SK-N-SH (cell line): ENCODE results near the gene TARDBP.

ENCODE experiments used
- EP300 ChIP-seq, 2 experiments: IDR thresholded peaks; 2 replicates each; pipeline versions ENCODE4 v1.4.0 to v1.6.1; 2012; ENCODE audit warnings: borderline replicate concordance in 1 of 2, low read depth in 1 of 2, low read length in 1 of 2
- EZH2phosphoT487 ChIP-seq: fragments of 200-600 bp; sonication (generic); IDR thresholded peaks from 2 replicates; pipeline ENCODE4 v1.6.1; 2017; ENCODE audit warnings: low read depth, mixed run types, mild to moderate bottlenecking, antibody characterized with exemption, moderate library complexity, borderline replicate concordance
- USF2 ChIP-seq: fragments of 150-350 bp; IDR thresholded peaks from 2 replicates; pipeline ENCODE4 v1.6.1; 2017; ENCODE audit warnings: antibody characterized with exemption, low read length, low read depth, borderline replicate concordance
- TF ChIP-seq, protein P1 (sequence below): IDR thresholded peaks from 2 replicates; pipeline ENCODE4 v1.6.1; 2012; ENCODE audit warnings: mild to moderate bottlenecking, low read depth, low read length, moderate library complexity
- TF ChIP-seq, protein P2 (sequence below): fragments of 200-600 bp; sonication (generic); IDR thresholded peaks from 2 replicates; pipeline ENCODE4 v1.6.1; 2017; ENCODE audit warnings: antibody characterized with exemption, mild to moderate bottlenecking, moderate library complexity

DNA sequence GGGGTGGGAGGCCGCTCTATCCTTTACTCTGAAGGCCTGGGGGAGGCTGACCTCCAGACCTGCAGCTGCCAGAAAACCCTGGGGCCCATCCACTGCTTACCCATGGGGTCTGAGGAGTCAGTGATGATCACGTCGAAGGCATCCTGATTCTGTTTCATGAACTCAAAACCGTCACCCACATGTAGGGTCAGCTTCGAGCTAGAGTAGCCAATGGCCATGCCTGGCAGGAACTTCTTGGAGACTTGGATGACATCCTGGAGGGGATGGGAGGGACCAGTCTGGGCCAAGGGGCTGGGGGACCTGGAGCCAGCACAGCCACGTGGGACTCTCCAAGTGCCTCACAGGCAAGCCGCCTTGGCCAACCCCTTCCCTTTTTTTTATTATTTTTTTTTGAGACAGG, 44.0 kb downstream of the TARDBP start:
- TF ChIP-seq USF2 (no peak), EZH2phosphoT487 (no peak), EP300 (IDR thresholded peaks at IDR 0.05; ENCODE audit: borderline replicate concordance in 1 of 2, low read depth in 1 of 2, low read length in 1 of 2) (no peak)
- TF ChIP-seq, protein P1, sequence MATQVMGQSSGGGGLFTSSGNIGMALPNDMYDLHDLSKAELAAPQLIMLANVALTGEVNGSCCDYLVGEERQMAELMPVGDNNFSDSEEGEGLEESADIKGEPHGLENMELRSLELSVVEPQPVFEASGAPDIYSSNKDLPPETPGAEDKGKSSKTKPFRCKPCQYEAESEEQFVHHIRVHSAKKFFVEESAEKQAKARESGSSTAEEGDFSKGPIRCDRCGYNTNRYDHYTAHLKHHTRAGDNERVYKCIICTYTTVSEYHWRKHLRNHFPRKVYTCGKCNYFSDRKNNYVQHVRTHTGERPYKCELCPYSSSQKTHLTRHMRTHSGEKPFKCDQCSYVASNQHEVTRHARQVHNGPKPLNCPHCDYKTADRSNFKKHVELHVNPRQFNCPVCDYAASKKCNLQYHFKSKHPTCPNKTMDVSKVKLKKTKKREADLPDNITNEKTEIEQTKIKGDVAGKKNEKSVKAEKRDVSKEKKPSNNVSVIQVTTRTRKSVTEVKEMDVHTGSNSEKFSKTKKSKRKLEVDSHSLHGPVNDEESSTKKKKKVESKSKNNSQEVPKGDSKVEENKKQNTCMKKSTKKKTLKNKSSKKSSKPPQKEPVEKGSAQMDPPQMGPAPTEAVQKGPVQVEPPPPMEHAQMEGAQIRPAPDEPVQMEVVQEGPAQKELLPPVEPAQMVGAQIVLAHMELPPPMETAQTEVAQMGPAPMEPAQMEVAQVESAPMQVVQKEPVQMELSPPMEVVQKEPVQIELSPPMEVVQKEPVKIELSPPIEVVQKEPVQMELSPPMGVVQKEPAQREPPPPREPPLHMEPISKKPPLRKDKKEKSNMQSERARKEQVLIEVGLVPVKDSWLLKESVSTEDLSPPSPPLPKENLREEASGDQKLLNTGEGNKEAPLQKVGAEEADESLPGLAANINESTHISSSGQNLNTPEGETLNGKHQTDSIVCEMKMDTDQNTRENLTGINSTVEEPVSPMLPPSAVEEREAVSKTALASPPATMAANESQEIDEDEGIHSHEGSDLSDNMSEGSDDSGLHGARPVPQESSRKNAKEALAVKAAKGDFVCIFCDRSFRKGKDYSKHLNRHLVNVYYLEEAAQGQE, result no peak
- TF ChIP-seq, protein P2, sequence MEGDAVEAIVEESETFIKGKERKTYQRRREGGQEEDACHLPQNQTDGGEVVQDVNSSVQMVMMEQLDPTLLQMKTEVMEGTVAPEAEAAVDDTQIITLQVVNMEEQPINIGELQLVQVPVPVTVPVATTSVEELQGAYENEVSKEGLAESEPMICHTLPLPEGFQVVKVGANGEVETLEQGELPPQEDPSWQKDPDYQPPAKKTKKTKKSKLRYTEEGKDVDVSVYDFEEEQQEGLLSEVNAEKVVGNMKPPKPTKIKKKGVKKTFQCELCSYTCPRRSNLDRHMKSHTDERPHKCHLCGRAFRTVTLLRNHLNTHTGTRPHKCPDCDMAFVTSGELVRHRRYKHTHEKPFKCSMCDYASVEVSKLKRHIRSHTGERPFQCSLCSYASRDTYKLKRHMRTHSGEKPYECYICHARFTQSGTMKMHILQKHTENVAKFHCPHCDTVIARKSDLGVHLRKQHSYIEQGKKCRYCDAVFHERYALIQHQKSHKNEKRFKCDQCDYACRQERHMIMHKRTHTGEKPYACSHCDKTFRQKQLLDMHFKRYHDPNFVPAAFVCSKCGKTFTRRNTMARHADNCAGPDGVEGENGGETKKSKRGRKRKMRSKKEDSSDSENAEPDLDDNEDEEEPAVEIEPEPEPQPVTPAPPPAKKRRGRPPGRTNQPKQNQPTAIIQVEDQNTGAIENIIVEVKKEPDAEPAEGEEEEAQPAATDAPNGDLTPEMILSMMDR, result no peak
